Gastroesophageal sphincter (tissue), 3 donors: ENCODE data around the gene TMEM238.

Experiments used
- CTCF ChIP-seq, 4 experiments: fragments of 200-600 bp in 2 of 4; fragments of 450-650 bp in 2 of 4; sonication (generic) in 1 of 4; IDR thresholded peaks; one replicate each; pipeline ENCODE4 v1.5.1; 2017 to 2019; ENCODE audit warnings: antibody characterized with exemption in 4 of 4, mild to moderate bottlenecking in 2 of 4, moderate library complexity in 2 of 4
- EP300 ChIP-seq: sonication (generic); formaldehyde crosslinking; IDR thresholded peaks from one replicate; pipeline ENCODE4 v1.6.1; 2017; ENCODE audit warnings: antibody characterized with exemption, mild to moderate bottlenecking
- POLR2A ChIP-seq, 2 donors: fragments of 450-650 bp; IDR thresholded peaks; one replicate each; pipeline ENCODE4 v1.6.1; 2017; ENCODE audit warnings: antibody characterized with exemption in 2 of 2, mild to moderate bottlenecking in 2 of 2, moderate library complexity in 1 of 2
- POLR2AphosphoS5 ChIP-seq: sonication (generic); formaldehyde crosslinking; IDR thresholded peaks from one replicate; pipeline ENCODE4 v1.6.1; 2017; ENCODE audit warnings: antibody characterized with exemption

GRCh38 chr19:55360902-55361301 lies 23.2 kb downstream of the TMEM238 start:
- TF ChIP-seq CTCF (IDR thresholded peaks at IDR 0.05) (no peak), EP300 (no peak), POLR2AphosphoS5 (no peak), POLR2A (IDR thresholded peaks at IDR 0.05) (no peak)
